ENCODE results near the gene PSME3IP1.

The PSME3IP1 gene

DNA sequence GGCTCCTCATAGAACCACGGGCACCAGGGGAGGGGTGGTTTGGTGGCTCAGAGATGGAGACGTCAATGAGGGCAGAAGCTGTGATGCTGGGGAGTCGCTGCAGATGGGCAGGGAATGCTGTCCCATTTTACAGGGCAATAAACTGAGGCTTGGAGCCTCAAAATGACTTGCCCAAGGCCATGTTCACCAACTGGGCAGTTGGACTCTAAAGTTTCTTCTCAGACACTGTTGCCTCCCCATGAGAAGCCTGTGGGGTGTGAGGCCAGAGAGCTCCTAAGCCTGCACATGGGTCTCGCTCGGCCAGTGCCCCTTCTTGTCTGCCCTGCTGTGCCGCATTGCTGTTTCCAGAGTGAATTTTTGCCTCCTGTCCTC lies 54.9 kb downstream of the PSME3IP1 start:
- no peak overlapping the region for H3K4me3 ChIP-seq (ENCODE audit: low read depth, low read length)
- no peak for DNase-seq (ENCODE audit: low read depth)
- in situ Hi-C loops (cut with HindIII; ENCODE audit: low sequenced_read_pairs): no loop called here
- TF ChIP-seq CTCF (IDR thresholded peaks at IDR 0.05; ENCODE audit: low read depth, low read length, missing control alignments): no peak

- in situ Hi-C loops (cut with HindIII; ENCODE audit: low sequenced_read_pairs): no loop called here
- TF ChIP-seq CTCF (IDR thresholded peaks at IDR 0.05; ENCODE audit: low read depth, low read length, missing control alignments): no peak
- DNase-seq (ENCODE audit: low read depth): no peak
- no peak overlapping the region for H3K4me3 ChIP-seq (ENCODE audit: low read depth, low read length)
These were observed 57.0 kb downstream of the PSME3IP1 start for GRCh38 chr16:57128771-57129389.

GRCh38 chr16:57127836-57128235 lies 58.0 kb downstream of the PSME3IP1 start:
- no peak for DNase-seq (ENCODE audit: low read depth)
- TF ChIP-seq CTCF (IDR thresholded peaks at IDR 0.05; ENCODE audit: low read depth, low read length, missing control alignments): no peak
- in situ Hi-C loops (cut with HindIII; ENCODE audit: low sequenced_read_pairs): no loop called here

DNA sequence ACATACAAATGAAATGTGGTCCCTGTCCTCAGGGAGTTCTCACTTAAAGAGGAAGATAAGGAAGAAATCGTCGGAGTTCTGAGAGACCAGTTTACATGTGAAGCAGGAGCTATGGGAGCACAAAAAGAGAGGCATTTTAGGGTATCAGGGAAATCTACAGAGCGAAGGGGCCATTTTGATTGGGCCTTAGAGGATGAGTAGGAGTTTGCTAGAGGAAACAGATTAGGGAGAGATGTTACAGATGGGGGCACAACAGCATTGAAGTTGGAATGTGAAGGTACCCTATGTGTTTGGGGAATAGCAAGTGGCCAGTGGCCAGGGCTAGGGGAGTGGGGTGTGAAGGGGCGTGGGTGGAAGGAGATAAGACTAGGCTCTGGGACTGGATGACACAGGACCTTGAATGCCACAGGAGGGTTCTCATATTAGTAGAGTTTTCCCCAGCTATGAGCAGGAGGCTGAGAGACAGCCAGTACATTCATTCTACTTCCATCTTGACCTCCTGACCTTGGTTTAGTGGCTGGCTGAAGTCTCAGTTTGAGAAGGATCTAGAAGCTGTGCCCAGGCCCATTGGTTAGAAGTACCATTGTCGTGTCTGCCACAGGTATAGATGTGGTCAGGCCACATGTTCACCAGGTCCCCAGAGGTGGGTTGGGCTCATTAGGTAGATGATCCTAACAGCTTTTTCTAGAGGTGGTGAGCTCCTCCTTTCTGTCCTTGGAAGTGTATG lies 58.6 kb downstream of the PSME3IP1 start:
- no peak overlapping the region for H3K4me3 ChIP-seq (ENCODE audit: low read depth, low read length)
- no peak for TF ChIP-seq CTCF (IDR thresholded peaks at IDR 0.05; ENCODE audit: low read depth, low read length, missing control alignments)
- in situ Hi-C loops (cut with HindIII; ENCODE audit: low sequenced_read_pairs): no loop called here
- no peak for DNase-seq (ENCODE audit: low read depth)

More at GRCh38 chr16:57127836-57128235, 58.0 kb downstream of the PSME3IP1 start:
- H3K4me3 ChIP-seq (ENCODE audit: low read depth, low read length): no peak overlapping the region

DNA sequence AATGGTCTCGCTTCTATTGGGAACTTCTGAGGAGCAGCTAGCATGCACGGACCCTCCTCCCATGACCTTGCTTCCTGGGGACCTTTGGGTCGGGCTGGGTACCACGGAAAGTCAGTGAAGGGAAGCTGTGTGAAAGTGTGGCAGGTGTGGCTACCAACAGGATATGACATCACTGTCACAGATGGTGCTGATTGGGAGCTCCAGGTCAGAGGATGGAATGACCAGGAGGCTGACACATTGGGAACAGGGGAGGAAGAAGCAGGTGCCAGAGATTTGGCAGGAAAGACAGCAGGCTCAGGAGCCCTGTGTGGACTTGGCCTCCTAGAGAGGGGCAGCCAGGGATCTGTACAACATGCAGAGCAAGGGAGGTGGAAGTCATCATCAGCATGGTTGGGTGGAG lies 59.4 kb downstream of the PSME3IP1 start:
- TF ChIP-seq CTCF (IDR thresholded peaks at IDR 0.05; ENCODE audit: low read depth, low read length, missing control alignments): no peak
- no peak for DNase-seq (ENCODE audit: low read depth)
- in situ Hi-C loops (cut with HindIII; ENCODE audit: low sequenced_read_pairs): no loop called here
- H3K4me3 ChIP-seq (ENCODE audit: low read depth, low read length): no peak overlapping the region

DNA sequence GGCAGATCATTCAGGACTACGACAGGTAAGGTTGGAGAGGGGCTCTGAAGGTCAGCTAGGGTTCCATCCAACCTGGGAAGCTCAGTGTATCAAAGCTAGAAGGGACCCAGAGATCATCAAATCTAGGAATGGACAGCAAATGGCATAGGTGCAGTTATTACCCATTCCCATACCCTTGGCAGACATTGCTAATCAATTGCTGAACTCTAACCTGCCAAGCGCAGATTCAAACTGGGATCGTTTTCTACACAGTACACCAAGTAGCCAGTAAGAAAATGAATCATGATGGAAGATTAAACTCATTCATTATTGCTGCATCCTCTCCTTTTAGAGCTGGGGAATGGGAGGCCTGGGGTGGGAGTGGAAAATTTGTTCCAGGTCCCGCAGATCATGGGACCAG lies 59.9 kb downstream of the PSME3IP1 start:
- no peak overlapping the region for H3K4me3 ChIP-seq (ENCODE audit: low read depth, low read length)
- TF ChIP-seq CTCF (IDR thresholded peaks at IDR 0.05; ENCODE audit: low read depth, low read length, missing control alignments): no peak
- in situ Hi-C loops (cut with HindIII; ENCODE audit: low sequenced_read_pairs): no loop called here
- DNase-seq (ENCODE audit: low read depth): no peak

Measured in astrocyte of the cerebellum (primary cell).